Stimulated activated naive B cell treated with anti-CD40 and anti-IgM and Interleukin-4, amounts not matched to agents 10 μg/mL and 1 μg/mL and 100 μg/mL, for 72 hours (primary cell): Measurements from ENCODE around the gene MAP3K7CL.

ENCODE experiments used
- ATAC-seq, 2 donors: fragments of 150-1000 bp; cut with Tn5 transposase; replicated peaks; 2 replicates each; pipeline ENCODE4 v1.10.0; 2021; ENCODE audit warnings: moderate library complexity in 1 of 2
- DNase-seq: peaks from one replicate; pipeline ENCODE4 v3.0.0; 2021
- H3K27ac Mint-ChIP-seq: one replicate; pipeline ENCODE4 v1.8.0; 2022; ENCODE audit warnings: mild to moderate bottlenecking, mixed read lengths
- H3K27me3 Mint-ChIP-seq, 2 donors: one replicate each; pipeline ENCODE4 v1.8.0; 2022; ENCODE audit warnings: mixed read lengths in 2 of 2
- H3K36me3 Mint-ChIP-seq, 2 donors: one replicate each; pipeline ENCODE4 v1.8.0; 2022; ENCODE audit warnings: mixed read lengths in 2 of 2, mild to moderate bottlenecking in 1 of 2
- H3K4me1 Mint-ChIP-seq, 2 donors: one replicate each; pipeline ENCODE4 v1.8.0; 2022; ENCODE audit warnings: mixed read lengths in 2 of 2, mild to moderate bottlenecking in 1 of 2
- H3K4me3 Mint-ChIP-seq, 2 donors: one replicate each; pipeline ENCODE4 v1.8.0; 2022; ENCODE audit warnings: mild to moderate bottlenecking in 2 of 2, mixed read lengths in 2 of 2, moderate library complexity in 1 of 2
- H3K9me3 Mint-ChIP-seq, 2 donors: one replicate each; pipeline ENCODE4 v1.8.0; 2022; ENCODE audit warnings: mixed read lengths in 2 of 2, mild to moderate bottlenecking in 1 of 2

The MAP3K7CL gene

DNA sequence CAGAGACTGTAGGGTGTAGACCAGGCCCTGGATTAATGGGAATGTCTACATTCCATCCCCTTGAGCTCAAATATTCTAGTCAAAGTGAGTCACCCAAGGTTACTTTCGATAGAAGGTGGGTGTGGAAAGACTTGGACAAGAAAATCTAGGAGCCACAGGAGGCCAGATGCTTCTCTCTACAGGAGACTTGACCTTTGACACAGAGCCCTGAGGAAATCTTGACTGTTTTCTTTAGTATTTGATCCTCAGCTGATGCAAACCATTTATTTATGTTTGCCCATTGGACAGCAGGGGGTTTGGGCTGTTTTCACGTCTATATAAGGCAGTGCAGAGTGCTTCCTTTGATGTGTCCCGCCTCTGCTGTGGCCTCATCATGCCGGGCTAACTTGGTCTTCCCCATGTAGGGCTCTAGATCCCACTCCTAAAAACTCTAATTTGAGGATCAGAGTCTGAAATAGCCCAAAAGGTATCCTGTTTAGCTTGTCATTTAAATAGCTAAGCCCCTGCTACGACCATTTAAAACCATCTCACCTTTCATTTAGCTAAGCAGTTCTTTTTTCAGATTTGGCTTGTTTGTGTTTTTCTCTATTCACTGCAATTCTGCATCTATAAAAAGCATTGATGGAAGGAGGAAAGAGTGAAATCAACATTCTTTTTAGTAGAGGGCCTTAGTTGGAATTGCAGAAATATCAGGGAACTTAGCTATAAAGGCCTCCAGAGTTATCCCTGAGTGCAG is 15.5 kb upstream of the MAP3K7CL start:
- no peaks in the 10 kb centered on the region for H3K4me1 Mint-ChIP-seq
- ATAC-seq: no peak

GRCh38 chr21:29115899-29116298 is 14.5 kb upstream of the MAP3K7CL start:
- Mint-ChIP-seq H3K9me3 (no peaks in the 10 kb centered on the region), H3K27ac (no peak overlapping the region), H3K27me3 (no peaks in the 10 kb centered on the region), H3K36me3 (peaks cover 9 to 10% of the 10 kb centered on the region in 2 donors), H3K4me3 (no peak overlapping the region), H3K4me1 (no peaks in the 10 kb centered on the region)
- ATAC-seq: no peak
- DNase-seq: no peak

More for the DNA sequence above, 15.5 kb upstream of the MAP3K7CL start:
- no peak for DNase-seq
- Mint-ChIP-seq H3K36me3 (peaks cover 12 to 17% of the 10 kb centered on the region in 2 donors), H3K4me3 (no peak overlapping the region), H3K27ac (no peak overlapping the region), H3K27me3 (no peaks in the 10 kb centered on the region), H3K9me3 (no peaks in the 10 kb centered on the region)

DNA sequence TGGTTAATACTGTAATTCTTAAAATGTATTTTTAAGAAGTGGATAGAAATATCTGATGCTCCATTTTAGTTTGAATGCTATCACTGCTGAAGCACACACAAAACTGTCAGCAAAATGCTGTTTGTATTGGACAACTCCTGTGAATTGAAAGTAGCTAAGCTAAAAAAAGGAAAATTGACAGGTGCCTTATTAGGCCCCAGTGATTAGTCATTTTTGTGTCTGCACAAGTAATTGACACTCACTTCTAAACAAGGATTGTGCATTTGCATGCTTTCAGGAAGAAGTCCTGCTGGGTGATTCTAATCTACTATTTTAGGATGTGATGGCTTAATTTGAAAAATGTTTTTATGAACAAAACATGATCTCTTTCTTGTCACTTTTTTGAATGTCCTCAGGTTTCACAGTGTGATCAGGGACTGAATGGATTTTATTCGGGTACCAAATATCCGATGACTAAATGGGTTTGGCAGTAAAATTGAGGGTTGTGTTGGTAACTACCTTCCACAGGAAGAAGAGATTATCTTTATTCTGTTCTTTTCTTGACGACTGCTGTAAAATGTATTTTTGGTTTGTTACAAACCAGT is 13.0 kb upstream of the MAP3K7CL start:
- Mint-ChIP-seq H3K27me3 (no peaks in the 10 kb centered on the region), H3K4me1 (no peaks in the 10 kb centered on the region), H3K27ac (no peak overlapping the region), H3K4me3 (no peak overlapping the region), H3K9me3 (no peaks in the 10 kb centered on the region), H3K36me3 (peaks cover 5 to 9% of the 10 kb centered on the region in 2 donors)
- DNase-seq (no peak), ATAC-seq (no peak)

- no peaks in the 10 kb centered on the region for H3K9me3 Mint-ChIP-seq
- H3K27ac Mint-ChIP-seq: no peak overlapping the region
- peaks cover 4 to 5% of the 10 kb centered on the region in 2 donors for H3K36me3 Mint-ChIP-seq
- H3K4me3 Mint-ChIP-seq: no peak overlapping the region
- peak; percentile 59 to 78 for ATAC-seq
- peak; percentile 5 for DNase-seq
- H3K27me3 Mint-ChIP-seq: no peaks in the 10 kb centered on the region
- peaks cover 0 to 9% of the 10 kb centered on the region in 2 donors for H3K4me1 Mint-ChIP-seq
These were observed 8.7 kb upstream of the MAP3K7CL start for GRCh38 chr21:29121759-29122158.

- Mint-ChIP-seq H3K9me3 (peaks cover 0 to under 1% of the 10 kb centered on the region in 2 donors), H3K36me3 (peaks cover 3 to 4% of the 10 kb centered on the region in 2 donors), H3K27ac (no peak overlapping the region), H3K4me1 (peaks cover 0 to 9% of the 10 kb centered on the region in 2 donors), H3K27me3 (no peaks in the 10 kb centered on the region), H3K4me3 (no peak overlapping the region)
- ATAC-seq (no peak), DNase-seq (no peak)
These were observed 5.8 kb upstream of the MAP3K7CL start for GRCh38 chr21:29124645-29125044.

GRCh38 chr21:29125191-29125590 is 5.3 kb upstream of the MAP3K7CL start:
- no peaks in the 10 kb centered on the region for H3K27me3 Mint-ChIP-seq
- no peak for DNase-seq
- H3K9me3 Mint-ChIP-seq: peaks cover 0 to 4% of the 10 kb centered on the region in 2 donors
- peaks cover 3 to 9% of the 10 kb centered on the region in 2 donors for H3K36me3 Mint-ChIP-seq
- peak; percentile 91 to 92 for ATAC-seq
- peaks cover 0 to 9% of the 10 kb centered on the region in 2 donors for H3K4me1 Mint-ChIP-seq
- H3K4me3 Mint-ChIP-seq: no peak overlapping the region
- no peak overlapping the region for H3K27ac Mint-ChIP-seq

GRCh38 chr21:29125979-29126378 is 4.5 kb upstream of the MAP3K7CL start:
- no peak overlapping the region for H3K27ac Mint-ChIP-seq
- DNase-seq: no peak
- peaks cover 0 to 4% of the 10 kb centered on the region in 2 donors for H3K9me3 Mint-ChIP-seq

DNA sequence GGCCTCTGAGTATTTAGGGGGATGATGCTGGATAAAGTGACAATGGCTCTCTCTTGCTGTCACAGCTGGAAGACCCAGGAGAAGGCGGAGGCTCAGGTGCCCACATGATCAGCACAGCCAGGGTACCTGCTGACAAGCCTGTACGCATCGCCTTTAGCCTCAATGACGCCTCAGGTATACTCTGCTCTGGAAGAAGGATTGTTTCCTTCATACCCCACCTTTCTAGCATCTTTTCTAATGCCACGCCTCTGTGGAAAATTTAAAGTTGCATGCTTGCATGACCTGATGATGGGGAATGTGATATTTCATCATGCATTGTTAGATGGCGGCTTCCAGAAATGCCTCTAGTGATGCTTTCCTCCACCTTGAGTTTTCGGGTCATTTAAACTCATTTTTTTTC is 2.8 kb downstream of the MAP3K7CL start:
- Mint-ChIP-seq H3K4me1 (no peaks in the 10 kb centered on the region), H3K9me3 (peaks cover 0 to 4% of the 10 kb centered on the region in 2 donors), H3K36me3 (peaks cover 6 to 14% of the 10 kb centered on the region in 2 donors), H3K27me3 (no peaks in the 10 kb centered on the region), H3K4me3 (no peak overlapping the region), H3K27ac (peak overlapping the region; percentile 47)
- no peak for DNase-seq
- ATAC-seq: no peak

More at GRCh38 chr21:29125979-29126378, 4.5 kb upstream of the MAP3K7CL start:
- H3K4me1 Mint-ChIP-seq: peaks cover 0 to 9% of the 10 kb centered on the region in 2 donors
- no peak overlapping the region for H3K4me3 Mint-ChIP-seq
- no peak for ATAC-seq
- no peaks in the 10 kb centered on the region for H3K27me3 Mint-ChIP-seq
- peaks cover 7 to 15% of the 10 kb centered on the region in 2 donors for H3K36me3 Mint-ChIP-seq

DNA sequence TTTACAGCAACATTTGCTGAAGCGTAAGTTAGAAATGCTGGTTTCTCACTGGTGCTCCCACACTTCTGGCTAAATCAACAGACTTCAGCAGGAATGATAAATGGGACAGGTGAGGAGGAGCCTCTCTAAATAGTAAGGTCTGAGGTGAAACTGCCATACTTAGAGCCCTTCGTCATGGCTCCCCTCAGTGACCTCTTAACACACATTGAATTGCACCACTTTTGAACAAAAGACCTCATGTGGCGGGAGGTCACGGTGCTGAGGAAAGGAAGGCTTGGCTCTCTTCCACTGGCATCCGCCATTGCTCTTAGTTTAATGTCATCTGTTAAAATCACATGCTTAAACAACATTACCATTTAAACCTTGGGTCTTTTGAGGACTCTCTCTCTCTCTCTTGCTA is 3.4 kb downstream of the MAP3K7CL start:
- no peak overlapping the region for H3K4me3 Mint-ChIP-seq
- DNase-seq: no peak
- no peak for ATAC-seq
- no peak overlapping the region for H3K27ac Mint-ChIP-seq
- no peaks in the 10 kb centered on the region for H3K27me3 Mint-ChIP-seq
- peaks cover 0 to 4% of the 10 kb centered on the region in 2 donors for H3K9me3 Mint-ChIP-seq
- H3K36me3 Mint-ChIP-seq: peaks cover 6 to 14% of the 10 kb centered on the region in 2 donors
- H3K4me1 Mint-ChIP-seq: no peaks in the 10 kb centered on the region

DNA sequence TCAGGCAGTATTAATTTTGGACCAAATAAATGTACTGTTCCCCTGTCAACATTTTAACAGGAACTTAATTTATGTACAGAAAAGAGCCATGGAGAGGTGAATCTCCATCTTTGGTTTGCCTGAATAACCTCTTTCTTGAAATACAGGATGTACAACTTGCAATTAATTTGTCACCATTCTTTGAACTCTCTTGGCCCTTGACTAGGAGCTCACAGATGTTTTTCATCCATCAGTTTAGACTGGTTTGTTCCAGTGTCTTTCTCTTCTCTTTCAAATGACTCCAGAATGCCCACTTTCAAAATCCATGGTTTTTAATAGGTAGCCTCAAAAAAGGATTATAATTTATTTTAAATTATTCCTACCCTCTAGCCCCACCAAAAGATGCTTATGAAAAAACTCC is 5.0 kb downstream of the MAP3K7CL start:
- no peak overlapping the region for H3K27ac Mint-ChIP-seq
- ATAC-seq (no peak), DNase-seq (no peak)
- no peak overlapping the region for H3K4me3 Mint-ChIP-seq
- H3K27me3 Mint-ChIP-seq: no peaks in the 10 kb centered on the region
- H3K9me3 Mint-ChIP-seq: no peaks in the 10 kb centered on the region
- H3K36me3 Mint-ChIP-seq: peaks cover 5 to 6% of the 10 kb centered on the region in 2 donors
- H3K4me1 Mint-ChIP-seq: no peaks in the 10 kb centered on the region

DNA sequence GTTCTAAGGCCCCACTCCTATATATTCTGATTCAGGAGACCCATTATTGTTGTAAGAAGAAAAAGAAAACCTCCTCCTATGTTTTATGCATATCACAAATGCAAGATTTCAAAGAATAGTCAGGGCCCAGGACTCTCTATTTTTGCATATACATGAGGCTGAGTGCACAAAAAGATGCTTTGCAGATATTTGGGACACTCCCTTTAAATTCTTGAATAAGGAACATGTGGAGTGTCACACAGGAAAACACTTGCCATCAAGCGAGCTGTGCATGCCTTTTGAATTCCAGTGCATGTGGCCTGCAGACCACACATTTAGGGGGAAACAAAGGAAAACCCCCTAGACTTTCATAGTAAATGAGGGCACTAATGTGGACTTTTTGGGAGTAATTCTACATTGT is 5.6 kb downstream of the MAP3K7CL start:
- H3K27ac Mint-ChIP-seq: no peak overlapping the region
- peaks cover 2 to 3% of the 10 kb centered on the region in 2 donors for H3K36me3 Mint-ChIP-seq
- H3K27me3 Mint-ChIP-seq: no peaks in the 10 kb centered on the region
- H3K4me3 Mint-ChIP-seq: no peak overlapping the region
- no peaks in the 10 kb centered on the region for H3K4me1 Mint-ChIP-seq
- H3K9me3 Mint-ChIP-seq: no peaks in the 10 kb centered on the region
- DNase-seq: no peak
- no peak for ATAC-seq

DNA sequence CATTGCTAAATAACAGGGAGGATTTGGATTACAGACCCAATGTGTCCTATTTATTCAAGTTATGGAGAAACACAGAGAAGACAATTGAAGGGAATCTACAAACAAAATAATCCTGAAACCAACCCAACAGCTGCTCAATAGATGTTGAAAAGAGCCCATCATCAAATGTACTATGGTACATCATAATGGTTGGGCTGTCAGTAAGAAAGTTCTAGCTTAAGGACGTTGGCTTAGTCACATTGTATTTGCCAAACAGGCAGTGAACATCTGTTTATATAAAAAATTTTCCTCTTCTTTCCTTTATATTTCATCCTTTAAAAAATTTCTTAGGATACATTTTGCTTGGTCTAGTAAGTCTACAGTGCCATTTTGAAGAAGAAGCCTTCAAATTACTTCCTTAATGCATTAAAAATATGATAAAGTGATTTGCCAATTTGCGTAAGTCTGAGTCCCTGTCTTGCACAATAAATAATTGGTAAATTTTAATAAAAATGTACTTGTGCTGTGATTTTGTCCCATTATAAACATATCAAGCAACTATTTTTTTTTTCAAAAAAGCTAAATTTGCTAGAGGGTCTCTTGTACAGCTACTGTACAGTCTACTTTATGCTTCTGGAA is 14.4 kb downstream of the MAP3K7CL start:
- Mint-ChIP-seq H3K9me3 (no peaks in the 10 kb centered on the region), H3K27me3 (no peaks in the 10 kb centered on the region), H3K4me3 (no peak overlapping the region), H3K4me1 (no peaks in the 10 kb centered on the region), H3K36me3 (no peaks in the 10 kb centered on the region), H3K27ac (no peak overlapping the region)
- no peak for DNase-seq
- no peak for ATAC-seq

- no peak overlapping the region for H3K27ac Mint-ChIP-seq
- no peak for ATAC-seq
- no peaks in the 10 kb centered on the region for H3K9me3 Mint-ChIP-seq
- peaks cover 3% of the 10 kb centered on the region in 2 donors for H3K36me3 Mint-ChIP-seq
- no peak overlapping the region for H3K4me3 Mint-ChIP-seq
- no peak for DNase-seq
- no peaks in the 10 kb centered on the region for H3K4me1 Mint-ChIP-seq
- H3K27me3 Mint-ChIP-seq: no peaks in the 10 kb centered on the region
These were observed 14.9 kb downstream of the MAP3K7CL start for GRCh38 chr21:29145354-29145782.

- ATAC-seq (no peak), DNase-seq (no peak)
- Mint-ChIP-seq H3K27me3 (no peaks in the 10 kb centered on the region), H3K36me3 (peaks cover 5 to 7% of the 10 kb centered on the region in 2 donors), H3K4me1 (no peaks in the 10 kb centered on the region), H3K4me3 (no peak overlapping the region), H3K27ac (no peak overlapping the region), H3K9me3 (no peaks in the 10 kb centered on the region)
These were observed 15.5 kb downstream of the MAP3K7CL start for GRCh38 chr21:29145852-29146453.
